Ovary (tissue), 3 donors: Measurements from ENCODE around the gene TXNDC11.

Experiments used
- CTCF ChIP-seq, 3 donors: fragments of 450-650 bp in 2 of 3; fragments of 200-600 bp in 1 of 3; IDR thresholded peaks; one replicate each; pipeline versions ENCODE4 v1.5.1 to v1.8.0; 2016 to 2022; ENCODE audit warnings: antibody characterized with exemption in 3 of 3, mild to moderate bottlenecking in 1 of 3
- POLR2A ChIP-seq: fragments of 450-650 bp; IDR thresholded peaks from one replicate; pipeline ENCODE4 v1.6.1; 2017; ENCODE audit warnings: antibody characterized with exemption, mild to moderate bottlenecking, moderate library complexity
- donor health status: DM: no; HTN: no; CAD: no.

DNA sequence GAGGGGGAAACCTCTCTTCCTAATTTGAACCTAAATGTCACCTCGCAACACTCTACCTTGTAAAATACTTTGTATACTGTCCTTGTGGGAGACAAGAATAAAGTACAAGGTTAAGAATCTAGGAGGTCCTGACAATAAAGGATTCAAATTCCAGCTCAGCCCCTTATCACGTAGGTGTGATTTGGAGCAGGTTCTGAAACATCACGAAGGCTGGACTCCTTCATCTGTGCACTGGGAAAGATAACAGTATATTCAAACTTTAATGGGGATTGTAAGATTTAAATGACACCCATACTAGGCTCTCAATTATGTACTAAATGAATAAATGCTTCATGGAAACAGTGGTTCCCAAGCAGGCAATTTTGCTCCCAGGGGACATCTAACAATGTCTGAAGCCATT lies 2.1 kb downstream of the TXNDC11 start:
- no peak for TF ChIP-seq POLR2A
- no peak for TF ChIP-seq CTCF (IDR thresholded peaks at IDR 0.05)
